HAP-1 (cell line): ENCODE data around the gene BRD7.

ENCODE experiments used
- DNase-seq, 2 experiments: peaks; one replicate each; pipeline ENCODE4 v3.0.0-alpha.2; 2016 to 2020; ENCODE audit warnings: low spot score in 2 of 2
- H3K27me3 ChIP-seq: fragments of 250-450 bp; sonication (Bioruptor Pico); 2 replicates; pipeline ENCODE4 v1.5.1; 2020; ENCODE audit warnings: low read depth, mild to moderate bottlenecking, moderate library complexity
- H3K36me3 ChIP-seq: fragments of 250-450 bp; sonication (Bioruptor Pico); replicated peaks from 2 replicates; pipeline ENCODE4 v1.5.1; 2020; ENCODE audit warnings: mild to moderate bottlenecking
- H3K4me1 ChIP-seq: fragments of 250-450 bp; sonication (Bioruptor Pico); 2 replicates; pipeline ENCODE4 v1.5.1; 2020; ENCODE audit warnings: mild to moderate bottlenecking
- H3K4me3 ChIP-seq: fragments of 250-450 bp; sonication (Bioruptor Pico); 2 replicates; pipeline ENCODE4 v1.5.1; 2020; ENCODE audit warnings: mild to moderate bottlenecking, moderate library complexity
- H3K9me3 ChIP-seq: fragments of 250-450 bp; sonication (Bioruptor Pico); 2 replicates; pipeline ENCODE4 v1.5.1; 2020; ENCODE audit warnings: mild to moderate bottlenecking, moderate library complexity
- in situ Hi-C: fragments of 300-500 bp; cut with MboI; formaldehyde crosslinking; loops from 3 replicates; pipeline ENCODE4 v1.14.3; 2020; ENCODE audit warnings: low sequenced_read_pairs, inconsistent platforms, mixed read lengths

Gene BRD7

DNA sequence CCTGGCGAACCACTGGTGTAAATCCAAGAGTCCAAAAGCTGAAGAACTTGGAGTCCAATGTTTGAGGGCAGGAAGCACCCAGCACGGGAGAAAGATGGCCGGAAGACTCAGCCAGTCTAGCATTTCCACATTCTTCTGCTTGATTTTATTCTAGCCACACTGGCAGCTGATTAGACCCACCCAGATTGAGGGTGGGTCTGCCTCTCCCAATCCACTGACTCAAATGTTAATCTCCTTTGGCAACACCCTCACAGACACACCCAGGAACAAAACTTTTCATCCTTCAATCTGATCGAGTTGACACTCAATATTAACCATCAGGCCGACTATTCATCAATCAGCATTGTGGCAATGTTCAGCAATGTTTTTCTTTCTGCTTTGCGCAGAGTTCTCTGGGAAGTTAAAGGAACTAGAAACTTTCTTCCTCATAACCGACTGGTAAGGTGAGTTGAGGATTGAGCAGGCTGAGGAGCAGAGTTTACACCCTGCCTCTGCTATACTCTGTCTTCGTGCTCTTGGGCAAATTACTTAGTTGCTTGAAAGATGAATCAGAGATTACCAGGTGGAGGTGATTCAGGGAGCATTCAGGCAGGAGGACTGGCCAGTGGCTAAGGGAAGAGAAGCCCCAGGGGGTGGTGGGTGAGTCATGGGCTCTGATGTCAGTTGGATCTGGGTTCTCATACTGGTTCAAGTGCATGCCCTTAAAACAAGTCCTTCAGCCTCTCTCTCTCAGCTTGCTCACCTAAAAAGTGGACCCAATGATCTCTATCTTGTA is 28.2 kb upstream of the BRD7 start:
- in situ Hi-C loops, result no loop called here
- Histone ChIP-seq H3K9me3 (no peaks in the 10 kb centered on the region), H3K4me1 (no peaks in the 10 kb centered on the region), H3K4me3 (no peak overlapping the region), H3K27me3 (no peaks in the 10 kb centered on the region), H3K36me3 (no peaks in the 10 kb centered on the region)
- no peak for DNase-seq

- no peak overlapping the region for H3K4me3 ChIP-seq
- DNase-seq, result no peak
- no peaks in the 10 kb centered on the region for H3K4me1 ChIP-seq
- in situ Hi-C loops, result no loop called here
- no peaks in the 10 kb centered on the region for H3K9me3 ChIP-seq
- no peaks in the 10 kb centered on the region for H3K36me3 ChIP-seq
- no peaks in the 10 kb centered on the region for H3K27me3 ChIP-seq
Observed at GRCh38 chr16:50395763-50396710, 27.2 kb upstream of the BRD7 start.

- DNase-seq, result no peak
- in situ Hi-C loops, result no loop called here
Observed at GRCh38 chr16:50393858-50394802, 25.3 kb upstream of the BRD7 start.

DNA sequence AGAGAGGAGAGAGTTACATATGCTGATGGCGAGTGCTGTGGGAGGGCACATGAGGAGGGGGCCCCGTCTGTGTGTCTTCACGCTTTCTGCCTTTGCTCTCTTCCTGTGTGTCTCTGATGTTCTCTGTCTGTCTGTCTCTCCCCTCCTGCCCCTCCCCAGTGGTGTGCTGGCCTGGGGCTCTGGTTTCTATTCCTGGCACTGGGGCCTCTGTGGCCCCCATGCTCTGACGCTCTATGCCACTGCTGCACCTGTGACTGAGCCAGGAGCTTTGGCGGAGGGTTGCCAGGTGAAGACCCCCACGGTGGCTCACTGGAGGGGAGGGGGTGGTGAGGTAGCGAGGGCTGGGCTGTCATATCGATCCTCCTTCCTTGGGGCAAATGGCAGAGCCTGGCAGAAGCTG is 24.6 kb upstream of the BRD7 start:
- no peaks in the 10 kb centered on the region for H3K9me3 ChIP-seq
- in situ Hi-C loops, result no loop called here

More at GRCh38 chr16:50393858-50394802, 25.3 kb upstream of the BRD7 start:
- H3K27me3 ChIP-seq, result no peaks in the 10 kb centered on the region
- no peak overlapping the region for H3K4me3 ChIP-seq
- no peaks in the 10 kb centered on the region for H3K4me1 ChIP-seq
- no peaks in the 10 kb centered on the region for H3K36me3 ChIP-seq
- no peaks in the 10 kb centered on the region for H3K9me3 ChIP-seq

GRCh38 chr16:50390914-50391716 is 22.3 kb upstream of the BRD7 start:
- in situ Hi-C loops, result no loop called here
- DNase-seq, result peak in 1 of 2 experiments; percentile 13
- Histone ChIP-seq H3K27me3 (no peaks in the 10 kb centered on the region; the same call in 1 of the 2 replicates), H3K4me3 (no peak overlapping the region), H3K9me3 (no peaks in the 10 kb centered on the region), H3K4me1 (no peaks in the 10 kb centered on the region), H3K36me3 (no peaks in the 10 kb centered on the region)

More for the DNA sequence above, 24.6 kb upstream of the BRD7 start:
- H3K4me1 ChIP-seq, result no peaks in the 10 kb centered on the region
- no peak overlapping the region for H3K4me3 ChIP-seq
- no peaks in the 10 kb centered on the region for H3K36me3 ChIP-seq
- no peak for DNase-seq
- H3K27me3 ChIP-seq, result no peaks in the 10 kb centered on the region

DNA sequence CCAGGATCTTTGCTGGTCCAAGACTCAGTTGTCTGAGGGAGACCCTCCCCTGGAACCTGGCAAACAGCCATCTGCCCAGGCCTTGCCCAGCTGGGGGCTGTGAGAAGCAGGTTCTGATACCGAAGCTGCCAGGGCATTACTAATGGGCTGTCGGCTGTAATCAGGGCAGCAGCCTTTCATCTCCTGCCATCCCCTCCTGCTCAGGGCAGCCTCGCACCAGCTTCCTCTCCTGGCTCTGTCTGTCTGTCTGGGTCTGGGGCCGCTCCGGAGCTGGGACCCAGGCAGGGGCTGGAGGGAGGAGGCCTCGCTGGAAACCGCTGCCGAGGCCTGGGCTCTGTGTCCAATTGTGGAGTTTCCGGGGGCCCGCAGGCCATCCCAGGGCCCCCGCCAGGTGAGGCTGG is 21.6 kb upstream of the BRD7 start:
- no peaks in the 10 kb centered on the region for H3K4me1 ChIP-seq
- H3K9me3 ChIP-seq, result no peaks in the 10 kb centered on the region
- DNase-seq, result no peak
- no peaks in the 10 kb centered on the region; the same call in 1 of the 2 replicates for H3K27me3 ChIP-seq
- no peaks in the 10 kb centered on the region for H3K36me3 ChIP-seq
- H3K4me3 ChIP-seq, result no peak overlapping the region
- in situ Hi-C loops, result no loop called here

DNA sequence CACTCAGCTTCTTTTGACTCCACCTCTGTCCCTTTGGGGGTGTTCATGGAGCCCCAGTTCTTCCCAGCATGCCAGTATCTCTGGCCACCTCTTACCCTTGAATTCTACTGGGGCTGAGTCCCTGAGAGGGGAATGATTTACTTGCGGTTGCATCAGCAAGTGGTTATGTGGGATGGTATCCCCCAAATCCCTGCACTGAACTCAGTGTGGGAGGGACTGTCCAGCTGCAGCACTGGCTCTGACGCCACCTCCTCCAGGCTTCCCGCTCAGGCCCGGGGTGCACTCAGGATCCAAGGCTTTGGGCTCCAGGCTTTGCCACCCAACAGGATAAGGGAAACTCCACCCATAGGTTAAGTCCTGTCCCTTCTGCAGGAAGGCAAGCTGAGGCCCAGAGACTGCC is 21.1 kb upstream of the BRD7 start:
- Histone ChIP-seq H3K27me3 (no peaks in the 10 kb centered on the region; the same call in 1 of the 2 replicates), H3K36me3 (no peaks in the 10 kb centered on the region), H3K9me3 (no peaks in the 10 kb centered on the region), H3K4me3 (no peak overlapping the region), H3K4me1 (no peaks in the 10 kb centered on the region)
- DNase-seq, result no peak
- in situ Hi-C loops, result no loop called here

DNA sequence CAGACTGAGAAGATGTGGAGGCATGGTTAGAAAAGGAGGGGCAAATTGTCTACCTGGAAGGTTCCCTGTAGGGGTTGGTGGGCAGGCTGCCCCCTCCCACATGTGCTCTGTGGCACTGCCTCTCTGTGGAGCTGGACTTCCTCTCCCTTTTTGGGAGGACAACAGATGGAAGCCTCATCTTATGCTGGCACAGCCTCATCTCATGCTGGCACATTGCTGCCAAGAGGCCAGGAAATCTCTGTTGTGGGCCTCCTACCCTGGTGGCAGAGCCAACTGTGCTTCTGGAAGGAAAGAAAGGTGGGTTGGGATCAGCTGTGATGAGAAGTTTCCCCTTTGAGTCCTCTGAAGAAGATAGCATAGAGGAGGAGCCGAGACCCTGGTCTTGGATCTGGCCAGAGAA is 19.7 kb upstream of the BRD7 start:
- in situ Hi-C loops, result no loop called here
- no peak for DNase-seq
- Histone ChIP-seq H3K4me3 (no peak overlapping the region), H3K4me1 (no peaks in the 10 kb centered on the region), H3K27me3 (no peaks in the 10 kb centered on the region; the same call in 1 of the 2 replicates), H3K36me3 (no peaks in the 10 kb centered on the region), H3K9me3 (no peaks in the 10 kb centered on the region)

DNA sequence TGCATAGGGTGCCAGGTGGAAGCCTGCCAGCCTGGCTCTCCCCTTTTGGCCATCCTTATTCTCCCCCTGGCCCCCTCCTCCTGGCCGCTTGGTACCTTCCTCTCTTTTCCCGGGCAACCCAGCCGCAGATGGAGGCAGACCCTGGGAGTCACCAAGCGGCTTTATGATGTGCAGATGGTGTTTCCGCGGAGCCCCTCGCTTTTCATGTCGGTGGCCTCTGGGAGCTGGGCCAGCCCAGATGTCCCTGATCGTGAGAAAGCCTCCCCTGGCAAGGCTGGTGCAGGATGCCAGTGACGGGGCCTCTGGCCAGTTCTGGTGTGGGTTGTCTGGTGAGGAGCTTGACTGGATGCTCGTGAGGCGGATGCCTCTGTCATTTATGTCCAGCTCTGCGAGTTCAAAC is 18.0 kb upstream of the BRD7 start:
- in situ Hi-C loops, result no loop called here
- no peaks in the 10 kb centered on the region for H3K36me3 ChIP-seq
- no peaks in the 10 kb centered on the region for H3K9me3 ChIP-seq
- no peak overlapping the region for H3K4me3 ChIP-seq
- DNase-seq, result no peak
- no peaks in the 10 kb centered on the region; the same call in 1 of the 2 replicates for H3K27me3 ChIP-seq
- H3K4me1 ChIP-seq, result no peaks in the 10 kb centered on the region

GRCh38 chr16:50386139-50386538 is 17.4 kb upstream of the BRD7 start:
- no peaks in the 10 kb centered on the region for H3K4me1 ChIP-seq
- no peaks in the 10 kb centered on the region for H3K9me3 ChIP-seq
- no peaks in the 10 kb centered on the region; the same call in 1 of the 2 replicates for H3K27me3 ChIP-seq
- in situ Hi-C loops, result no loop called here
- no peaks in the 10 kb centered on the region for H3K36me3 ChIP-seq
- DNase-seq, result peak in 1 of 2 experiments; percentile 22
- H3K4me3 ChIP-seq, result no peak overlapping the region

- in situ Hi-C loops, result no loop called here
- no peaks in the 10 kb centered on the region for H3K9me3 ChIP-seq
- no peaks in the 10 kb centered on the region; the same call in 1 of the 2 replicates for H3K27me3 ChIP-seq
- no peak for DNase-seq
- H3K36me3 ChIP-seq, result no peaks in the 10 kb centered on the region
- H3K4me1 ChIP-seq, result no peaks in the 10 kb centered on the region
- no peak overlapping the region for H3K4me3 ChIP-seq
Observed at GRCh38 chr16:50384500-50385135, 15.8 kb upstream of the BRD7 start.

DNA sequence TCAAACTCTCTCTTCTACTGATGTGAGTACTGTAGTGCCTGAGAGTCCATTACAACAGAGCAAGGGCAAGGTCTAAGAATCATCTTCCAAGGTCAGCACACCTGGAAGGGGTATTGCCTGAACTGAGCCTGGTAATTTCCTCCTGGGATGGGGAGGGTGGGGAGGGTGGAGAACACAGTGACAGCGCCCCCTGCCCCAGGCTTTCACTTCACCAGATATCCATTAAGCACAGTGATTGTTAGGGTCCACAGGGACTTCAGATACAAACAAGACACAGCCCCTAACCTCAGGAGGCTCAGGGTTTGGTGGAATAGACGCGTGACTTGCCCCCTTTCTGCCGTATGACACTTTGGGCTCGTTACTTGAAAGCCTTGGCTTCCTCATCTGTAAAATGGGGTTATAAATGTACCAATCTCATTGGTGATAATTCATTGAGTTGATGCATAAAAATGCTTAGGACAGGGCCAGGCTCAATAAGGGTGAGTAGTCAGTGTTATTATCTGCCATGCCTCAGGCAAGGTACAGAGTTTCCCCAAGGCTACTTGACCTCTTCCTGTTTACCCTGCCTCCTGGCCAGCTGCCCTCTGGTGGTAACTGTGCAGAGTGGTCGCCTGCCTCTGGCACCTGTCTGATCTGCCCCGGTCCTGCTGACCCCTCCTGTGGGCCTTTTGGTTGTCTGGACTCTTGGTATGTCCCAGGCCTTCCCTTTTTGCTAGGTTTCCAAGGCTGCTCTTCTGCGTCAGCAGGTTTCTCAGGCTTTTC is 13.1 kb upstream of the BRD7 start:
- Histone ChIP-seq H3K36me3 (no peaks in the 10 kb centered on the region), H3K9me3 (no peaks in the 10 kb centered on the region), H3K27me3 (no peaks in the 10 kb centered on the region), H3K4me1 (no peaks in the 10 kb centered on the region), H3K4me3 (no peak overlapping the region)
- peak in 1 of 2 experiments; percentile 14 for DNase-seq
- in situ Hi-C loops, result no loop called here
